ENCODE measurements around the gene TMPRSS5. TPM values are rescaled to one million over a fixed set of nuclear protein-coding genes. Genes with fewer than 3 reads are reported as not detected.

The TMPRSS5 gene
- polyA plus RNA-seq, 1 donor (not counting 4 experiments of a cell fraction or from before 2014, with no cell fraction given) = 0.04 TPM

- no peaks in the 10 kb centered on the region for H3K79me2 ChIP-seq (ENCODE audit: control insufficient read depth, insufficient read depth, low read length)
- H3K27me3 ChIP-seq (ENCODE audit: control insufficient read depth, extremely low read depth, insufficient read depth, low read length) = peaks cover 5% of the 10 kb centered on the region
- dilution Hi-C loops (cut with MboI; ENCODE audit: extremely low pct_ligation_motif_present, low sequenced_read_pairs) = no loop called here
- no peak for DNase-seq (ENCODE audit: low read depth, low spot score)
- no peak overlapping the region for H3K4me2 ChIP-seq (ENCODE audit: control insufficient read depth, extremely low read depth, insufficient read depth, low read depth, low read length)
- H3K4me3 ChIP-seq (ENCODE audit: control insufficient read depth in 2 of 3, extremely low read depth in 1 of 3, insufficient read depth in 2 of 3, low read depth in 1 of 3, low read length in 3 of 3) = no peak overlapping the region
- H3K27ac ChIP-seq (ENCODE audit: control insufficient read depth, insufficient read depth, low read length) = no peak overlapping the region
- H3K4me1 ChIP-seq (ENCODE audit: control insufficient read depth, extremely low read depth, insufficient read depth, low read length) = no peaks in the 10 kb centered on the region
- no peaks in the 10 kb centered on the region for H3K36me3 ChIP-seq (ENCODE audit: control insufficient read depth in 2 of 2, extremely low read depth in 1 of 2, insufficient read depth in 2 of 2, low read length in 2 of 2)
- no peaks in the 10 kb centered on the region for H4K20me1 ChIP-seq (ENCODE audit: control insufficient read depth, extremely low read depth, insufficient read depth, low read length)
- TF ChIP-seq CTCF (optimal IDR thresholded peaks at IDR 0.05 in 1 of 3, IDR thresholded peaks at IDR 0.05 in 1 of 3, conservative IDR thresholded peaks at IDR 0.05 in 1 of 3; ENCODE audit: extremely low read depth in 1 of 3, insufficient read depth in 2 of 3, low read length in 3 of 3) (no peak), EZH2 (IDR thresholded peaks at IDR 0.05; ENCODE audit: low read length) (no peak)
- no peak for FAIRE-seq
- H2AFZ ChIP-seq (ENCODE audit: control insufficient read depth, low read length) = no peak overlapping the region
- no peaks in the 10 kb centered on the region for H3K9me1 ChIP-seq (ENCODE audit: control insufficient read depth, extremely low read depth, insufficient read depth, low read length)
- H3K9me3 ChIP-seq (ENCODE audit: control insufficient read depth, low read depth, low read length) = no peaks in the 10 kb centered on the region
- no peak overlapping the region for H3K9ac ChIP-seq (ENCODE audit: control insufficient read depth, extremely low read depth, insufficient read depth, low read length)
Measured at GRCh38 chr11:113683481-113684046, 22.5 kb downstream of the TMPRSS5 start.

- H3K9ac ChIP-seq (ENCODE audit: control insufficient read depth, extremely low read depth, insufficient read depth, low read length) = no peak overlapping the region
- H3K9me1 ChIP-seq (ENCODE audit: control insufficient read depth, extremely low read depth, insufficient read depth, low read length) = no peaks in the 10 kb centered on the region
- no peak overlapping the region for H3K4me3 ChIP-seq (ENCODE audit: control insufficient read depth in 2 of 3, extremely low read depth in 1 of 3, insufficient read depth in 2 of 3, low read depth in 1 of 3, low read length in 3 of 3)
- no peak overlapping the region for H2AFZ ChIP-seq (ENCODE audit: control insufficient read depth, low read length)
- no peaks in the 10 kb centered on the region for H3K4me1 ChIP-seq (ENCODE audit: control insufficient read depth, extremely low read depth, insufficient read depth, low read length)
- FAIRE-seq = no peak
- H3K4me2 ChIP-seq (ENCODE audit: control insufficient read depth, extremely low read depth, insufficient read depth, low read depth, low read length) = no peak overlapping the region
- no peak for DNase-seq (ENCODE audit: low read depth, low spot score)
- dilution Hi-C loops (cut with MboI; ENCODE audit: extremely low pct_ligation_motif_present, low sequenced_read_pairs) = no loop called here
- H3K79me2 ChIP-seq (ENCODE audit: control insufficient read depth, insufficient read depth, low read length) = no peaks in the 10 kb centered on the region
- no peaks in the 10 kb centered on the region for H4K20me1 ChIP-seq (ENCODE audit: control insufficient read depth, extremely low read depth, insufficient read depth, low read length)
- TF ChIP-seq EZH2 (IDR thresholded peaks at IDR 0.05; ENCODE audit: low read length) (no peak), CTCF (optimal IDR thresholded peaks at IDR 0.05 in 1 of 3, IDR thresholded peaks at IDR 0.05 in 1 of 3, conservative IDR thresholded peaks at IDR 0.05 in 1 of 3; ENCODE audit: extremely low read depth in 1 of 3, insufficient read depth in 2 of 3, low read length in 3 of 3) (no peak)
- H3K27me3 ChIP-seq (ENCODE audit: control insufficient read depth, extremely low read depth, insufficient read depth, low read length) = peaks cover 7% of the 10 kb centered on the region
- no peak overlapping the region for H3K27ac ChIP-seq (ENCODE audit: control insufficient read depth, insufficient read depth, low read length)
- no peaks in the 10 kb centered on the region for H3K36me3 ChIP-seq (ENCODE audit: control insufficient read depth in 2 of 2, extremely low read depth in 1 of 2, insufficient read depth in 2 of 2, low read length in 2 of 2)
- H3K9me3 ChIP-seq (ENCODE audit: control insufficient read depth, low read depth, low read length) = no peaks in the 10 kb centered on the region
Measured at GRCh38 chr11:113681711-113682413, 24.2 kb downstream of the TMPRSS5 start.

All from keratinocyte (primary cell).